A549 (cell line): ENCODE measurements around the gene ATP5F1E. TPM values are rescaled to one million over a fixed set of nuclear protein-coding genes. Genes with fewer than 3 reads are reported as not detected.

Experiments
- ATAC-seq, 2 experiments: fragments of 200-7000 bp in 1 of 2; fragments of >200 bp in 1 of 2; cut with Nextera tagmentation in 1 of 2; cut with Tn5 transposase in 1 of 2; 3 replicates each; pipeline versions ENCODE4 v1.8.0 to v1.9.1; 2018 to 2020; ENCODE audit warnings: mild to moderate bottlenecking in 1 of 2, moderate library complexity in 1 of 2
- CTCF ChIA-PET: fragments of 300-600 bp; sonication (Branson Sonifier 250); formaldehyde crosslinking; extraction: SDS; loops from one replicate; lab custom pipeline; 2021; ENCODE audit warnings: antibody characterized with exemption, inconsistent platforms; lab: Yijun Ruan, JAX
- POLR2A ChIA-PET: fragments of 350-600 bp; formaldehyde crosslinking; extraction: SDS; loops from one replicate; lab custom pipeline; 2021; ENCODE audit warnings: antibody characterized with exemption, inconsistent platforms; lab: Yijun Ruan, JAX
- DNase-seq, 2 experiments: peaks; one replicate each; pipeline versions ENCODE4 v3.0.0 to v3.0.0-alpha.2; 2011 to 2016; ENCODE audit warnings: low read depth in 1 of 2, low spot score in 1 of 2
- FAIRE-seq: peaks from 2 replicates; lab custom pipeline; 2011; peaks lifted over from hg19 to GRCh38; lab: Jason Lieb, UNC
- H3K27ac ChIP-seq, 2 experiments: fragments of >200 bp; sonication (Bioruptor Twin); formaldehyde crosslinking; 3 replicates each; pipeline ENCODE4 v1.5.1; 2016 to 2017
- H3K4me1 ChIP-seq: fragments of >200 bp; sonication (Bioruptor Twin); formaldehyde crosslinking; 3 replicates; pipeline ENCODE4 v1.6.1; 2016
- H3K4me2 ChIP-seq: fragments of >200 bp; sonication (Bioruptor Twin); formaldehyde crosslinking; 3 replicates; pipeline ENCODE4 v1.6.1; 2016
- H3K4me3 ChIP-seq: fragments of >200 bp; sonication (Bioruptor Twin); formaldehyde crosslinking; 3 replicates; pipeline ENCODE4 v1.5.1; 2016
- H3K9me3 ChIP-seq: fragments of >200 bp; sonication (Bioruptor Twin); formaldehyde crosslinking; 3 replicates; pipeline ENCODE4 v1.6.1; 2016
- ATOH8 ChIP-seq: fragments of 250-450 bp; sonication (Bioruptor Pico); IDR thresholded peaks from 2 replicates; pipeline ENCODE4 v1.5.0; 2020; ENCODE audit warnings: low read depth, mild to moderate bottlenecking, moderate library complexity
- BCL3 ChIP-seq: fragments of >200 bp; sonication (Bioruptor Twin); formaldehyde crosslinking; IDR thresholded peaks from 3 replicates; pipeline ENCODE4 v1.6.1; 2016
- CHD2 ChIP-seq: fragments of 150-350 bp; IDR thresholded peaks from 2 replicates; pipeline ENCODE4 v1.6.1; 2014; ENCODE audit warnings: low read length; ENCODE audit not compliant: partially characterized antibody
- EHMT2 ChIP-seq: fragments of 200-600 bp; sonication (generic); IDR thresholded peaks from 2 replicates; pipeline ENCODE4 v1.6.1; 2016; ENCODE audit warnings: antibody characterized with exemption, low read depth, mild to moderate bottlenecking, moderate library complexity
- ESRRA ChIP-seq: fragments of 150-350 bp; IDR thresholded peaks from 2 replicates; pipeline ENCODE4 v1.6.1; 2014; ENCODE audit warnings: mild to moderate bottlenecking, low read length, borderline replicate concordance
- FOSB ChIP-seq: fragments of 250-450 bp; sonication (Bioruptor Pico); IDR thresholded peaks from 2 replicates; pipeline ENCODE4 v1.5.0; 2020; ENCODE audit warnings: mild to moderate bottlenecking, moderate library complexity
- GATA3 ChIP-seq: IDR thresholded peaks from 2 replicates; pipeline ENCODE4 v1.6.1; 2012; ENCODE audit warnings: borderline replicate concordance
- HOXB5 ChIP-seq: fragments of 250-450 bp; sonication (Bioruptor Pico); IDR thresholded peaks from 2 replicates; pipeline ENCODE4 v1.5.0; 2020; ENCODE audit warnings: mild to moderate bottlenecking, moderate library complexity
- MAZ ChIP-seq: fragments of 150-350 bp; IDR thresholded peaks from 2 replicates; pipeline ENCODE4 v1.6.1; 2014; ENCODE audit warnings: antibody characterized with exemption, low read depth, low read length, borderline replicate concordance
- NFE2L2 ChIP-seq: fragments of 150-350 bp; conservative IDR thresholded peaks from 2 replicates; pipeline ENCODE4 v1.6.1; 2014; ENCODE audit warnings: low read length
- NPAS2 ChIP-seq: fragments of 250-450 bp; sonication (Bioruptor Pico); IDR thresholded peaks from 2 replicates; pipeline ENCODE4 v1.8.0; 2022; ENCODE audit warnings: mild to moderate bottlenecking, moderate library complexity, borderline replicate concordance
- PHF8 ChIP-seq: fragments of 200-600 bp; sonication (generic); IDR thresholded peaks from 2 replicates; pipeline ENCODE4 v1.6.1; 2016; ENCODE audit warnings: low read depth, mild to moderate bottlenecking, antibody characterized with exemption, moderate library complexity, borderline replicate concordance
- RCOR1 ChIP-seq: fragments of 150-350 bp; IDR thresholded peaks from 2 replicates; pipeline ENCODE4 v1.6.1; 2014; ENCODE audit warnings: antibody characterized with exemption, low read length, low read depth
- RFX5 ChIP-seq: fragments of 450-650 bp; IDR thresholded peaks from 2 replicates; pipeline ENCODE4 v1.7.1; 2014; ENCODE audit warnings: antibody characterized with exemption, mild to moderate bottlenecking, moderate library complexity
- RNF2 ChIP-seq: fragments of 200-600 bp; sonication (generic); IDR thresholded peaks from 2 replicates; pipeline ENCODE4 v1.6.1; 2016; ENCODE audit warnings: low read depth, mild to moderate bottlenecking, antibody characterized with exemption, moderate library complexity, borderline replicate concordance
- TP53 ChIP-seq: fragments of 250-450 bp; sonication (Bioruptor Pico); IDR thresholded peaks from 2 replicates; pipeline ENCODE4 v1.5.0; 2021; ENCODE audit warnings: mild to moderate bottlenecking, moderate library complexity
- USF2 ChIP-seq: fragments of 450-650 bp; IDR thresholded peaks from 2 replicates; pipeline ENCODE4 v1.6.1; 2014; ENCODE audit warnings: antibody characterized with exemption
- ZSCAN20 ChIP-seq: fragments of 250-450 bp; sonication (Bioruptor Pico); IDR thresholded peaks from 2 replicates; pipeline ENCODE4 v1.8.0; 2022; ENCODE audit warnings: mild to moderate bottlenecking, moderate library complexity
- WGBS: methylation state at CpG from one replicate; pipeline ENCODE4 v1.1.6; 2017; ENCODE audit errors: missing lambda C conversion rate; 5-methylcytosine and 5-hydroxymethylcytosine counted together
- polyA plus RNA-seq, 4 experiments: library from polyadenylated mRNA; depleted of rRNA in 3 of 4; stranded (reverse); fragments of >200 nt; fragmentation: RNase III in 1 of 4; extraction: RNeasy Plus Mini Kit Qiagen cat#74134 plus additional on column Dnase treatment in 1 of 4; gene quantifications; 2 replicates in 3 of 4; 3 replicates in 1 of 4; pipeline ENCODE4 v1.2.3, GENCODE V29; 2011 to 2017
- TF ChIP-seq, protein P1 (sequence below): IDR thresholded peaks from 2 replicates; pipeline ENCODE4 v1.6.1; 2012
- TF ChIP-seq, protein P2 (sequence below): fragments of >200 bp; sonication (Bioruptor Twin); formaldehyde crosslinking; IDR thresholded peaks from 3 replicates; pipeline ENCODE4 v1.5.1; 2016

Gene ATP5F1E
- polyA plus RNA-seq, 2 of the 4 experiments (the other 2 are of a cell fraction): 84.9 to 108 TPM

GRCh38 chr20:58990651-58991445 lies 41.3 kb downstream of the ATP5F1E start:
- POLR2A ChIA-PET: interaction anchor here (1.1 to 1.2 kb wide), 2 partner anchors 9 to 10 kb away, joined by 3 to 4 read pairs; no protein-coding TSS in a partner anchor

GRCh38 chr20:58989196-58989595 lies 42.9 kb downstream of the ATP5F1E start:
- Histone ChIP-seq H3K4me2 (no peak overlapping the region), H3K9me3 (no peaks in the 10 kb centered on the region), H3K4me3 (no peak overlapping the region), H3K4me1 (0 out of 3 replicates have a peak, but pooled peaks cover 3% of the 10 kb centered on the region), H3K27ac (no peak overlapping the region)
- TF ChIP-seq BCL3 (no peak), FOSB (CRISPR knock-in tag) (no peak), RNF2 (no peak), TP53 (CRISPR knock-in tag) (no peak), ATOH8 (CRISPR knock-in tag) (no peak), ESRRA (no peak), RCOR1 (no peak)
- TF ChIP-seq, protein P1, sequence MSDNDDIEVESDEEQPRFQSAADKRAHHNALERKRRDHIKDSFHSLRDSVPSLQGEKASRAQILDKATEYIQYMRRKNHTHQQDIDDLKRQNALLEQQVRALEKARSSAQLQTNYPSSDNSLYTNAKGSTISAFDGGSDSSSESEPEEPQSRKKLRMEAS: no peak
- ATAC-seq (no peak), FAIRE-seq (no peak), DNase-seq (no peak)
- ChIA-PET POLR2A (interaction anchor here (1.2 kb wide), 1 partner anchor 467 kb away, joined by 3 read pairs; no protein-coding TSS in a partner anchor), CTCF (interaction anchor here (0.8 to 1.1 kb wide), 2 partner anchors 9 to 17 kb away, joined by 3 read pairs; no protein-coding TSS in a partner anchor)
- WGBS: 82% methylated on average over 10 of the region's 10 CpGs

More at GRCh38 chr20:58990651-58991445, 41.3 kb downstream of the ATP5F1E start:
- Histone ChIP-seq H3K4me3 (no peak overlapping the region), H3K9me3 (no peaks in the 10 kb centered on the region), H3K4me1 (peaks cover 12% of the 10 kb centered on the region), H3K27ac (no peak overlapping the region), H3K4me2 (no peak overlapping the region)
- CTCF ChIA-PET: interaction anchor here (0.6 to 0.8 kb wide), 2 partner anchors 10 to 126 kb away, joined by 3 read pairs; partner anchors contain the start of gene NELFCD
- WGBS: 91% methylated on average over 14 of the region's 14 CpGs
- TF ChIP-seq, protein P2, sequence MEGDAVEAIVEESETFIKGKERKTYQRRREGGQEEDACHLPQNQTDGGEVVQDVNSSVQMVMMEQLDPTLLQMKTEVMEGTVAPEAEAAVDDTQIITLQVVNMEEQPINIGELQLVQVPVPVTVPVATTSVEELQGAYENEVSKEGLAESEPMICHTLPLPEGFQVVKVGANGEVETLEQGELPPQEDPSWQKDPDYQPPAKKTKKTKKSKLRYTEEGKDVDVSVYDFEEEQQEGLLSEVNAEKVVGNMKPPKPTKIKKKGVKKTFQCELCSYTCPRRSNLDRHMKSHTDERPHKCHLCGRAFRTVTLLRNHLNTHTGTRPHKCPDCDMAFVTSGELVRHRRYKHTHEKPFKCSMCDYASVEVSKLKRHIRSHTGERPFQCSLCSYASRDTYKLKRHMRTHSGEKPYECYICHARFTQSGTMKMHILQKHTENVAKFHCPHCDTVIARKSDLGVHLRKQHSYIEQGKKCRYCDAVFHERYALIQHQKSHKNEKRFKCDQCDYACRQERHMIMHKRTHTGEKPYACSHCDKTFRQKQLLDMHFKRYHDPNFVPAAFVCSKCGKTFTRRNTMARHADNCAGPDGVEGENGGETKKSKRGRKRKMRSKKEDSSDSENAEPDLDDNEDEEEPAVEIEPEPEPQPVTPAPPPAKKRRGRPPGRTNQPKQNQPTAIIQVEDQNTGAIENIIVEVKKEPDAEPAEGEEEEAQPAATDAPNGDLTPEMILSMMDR: no peak
- TF ChIP-seq RFX5 (no peak), NFE2L2 (no peak)
- ATAC-seq: no peak
- FAIRE-seq: no peak
- no peak for DNase-seq

- no peak overlapping the region for H3K4me3 ChIP-seq
- TF ChIP-seq, protein P2: no peak
- TF ChIP-seq GATA3 (no peak), FOSB (CRISPR knock-in tag) (no peak), MAZ (no peak), HOXB5 (CRISPR knock-in tag) (no peak), EHMT2 (no peak), ZSCAN20 (no peak), CHD2 (no peak), TP53 (CRISPR knock-in tag) (no peak), PHF8 (no peak), NPAS2 (no peak), USF2 (no peak)
- TF ChIP-seq, protein P1: no peak
- no peak overlapping the region for H3K27ac ChIP-seq
- ATAC-seq: no peak
- WGBS: 92% methylated on average over 5 of the region's 6 CpGs
- POLR2A ChIA-PET: no interaction called here
- CTCF ChIA-PET: interaction anchor here (1.1 kb wide), 1 partner anchor 18 kb away, joined by 3 read pairs; no protein-coding TSS in a partner anchor
- no peak for DNase-seq
- H3K9me3 ChIP-seq: no peaks in the 10 kb centered on the region
- H3K4me1 ChIP-seq: 0 out of 3 replicates have a peak, but pooled peaks cover 1% of the 10 kb centered on the region
- no peak overlapping the region for H3K4me2 ChIP-seq
- no peak for FAIRE-seq
Observed at GRCh38 chr20:58988565-58988882, 43.6 kb downstream of the ATP5F1E start.
